IMR-90 (cell line): ENCODE results near the gene NEIL3. TPM values are rescaled to one million over a fixed set of nuclear protein-coding genes. Genes with fewer than 3 reads are reported as not detected.

Experiments
- ATAC-seq: fragments of 200-7000 bp; cut with Tn5 transposase; 2 replicates; pipeline ENCODE4 v1.9.1; 2020; ENCODE audit warnings: low read depth, mild to moderate bottlenecking, moderate library complexity
- BruUV-seq: library from RNA; stranded (reverse); fragments of 400-500 nt; replicated peaks from 2 replicates; lab custom pipeline; 2021; lab: Mats Ljungman, UMichigan
- CTCF ChIA-PET: fragments of 300-600 bp; formaldehyde crosslinking; extraction: SDS; loops from one replicate; lab custom pipeline; 2021; ENCODE audit warnings: antibody characterized with exemption; lab: Yijun Ruan, JAX
- POLR2A ChIA-PET: fragments of 300-600 bp; sonication (Branson Sonifier 250); formaldehyde crosslinking; loops from one replicate; lab custom pipeline; 2022; ENCODE audit warnings: antibody characterized with exemption; ENCODE audit not compliant: unreplicated experiment; lab: Charles Lee
- DNase-seq: peaks from one replicate; pipeline ENCODE4 v3.0.0; 2013
- H2AFZ ChIP-seq: replicated peaks from 2 replicates; pipeline ENCODE3; 2013; ENCODE audit warnings: low read length, mild to moderate bottlenecking; ENCODE audit not compliant: poor library complexity
- H2AK5ac ChIP-seq: 2 replicates; pipeline ENCODE4 v1.6.1; 2013; ENCODE audit warnings: low read depth, low read length, inconsistent platforms
- H2AK9ac ChIP-seq: replicated peaks from 2 replicates; pipeline ENCODE3; 2013; ENCODE audit warnings: mild to moderate bottlenecking, low read depth, low read length, moderate library complexity; ENCODE audit not compliant: poor library complexity
- H2BK120ac ChIP-seq: 2 replicates; pipeline ENCODE4 v1.6.1; 2013; ENCODE audit warnings: low read depth, low read length, inconsistent platforms
- H2BK15ac ChIP-seq: 3 replicates; pipeline ENCODE4 v1.6.1; 2013; ENCODE audit warnings: low read depth, low read length, inconsistent platforms
- H2BK20ac ChIP-seq: 2 replicates; pipeline ENCODE4 v1.6.1; 2013; ENCODE audit warnings: low read depth, mild to moderate bottlenecking, inconsistent platforms, low read length, moderate library complexity
- H2BK5ac ChIP-seq: 2 replicates; pipeline ENCODE4 v1.6.1; 2013; ENCODE audit warnings: mild to moderate bottlenecking, low read depth, low read length, inconsistent platforms; ENCODE audit not compliant: poor library complexity, severe bottlenecking
- H3K14ac ChIP-seq: replicated peaks from 2 replicates; pipeline ENCODE4 v1.6.1; 2013; ENCODE audit warnings: low read depth, low read length, inconsistent platforms
- H3K18ac ChIP-seq: 2 replicates; pipeline ENCODE4 v1.6.1; 2013; ENCODE audit warnings: low read depth, low read length, control low read depth
- H3K23ac ChIP-seq: 2 replicates; pipeline ENCODE4 v1.6.1; 2013; ENCODE audit warnings: low read depth, low read length, inconsistent platforms
- H3K27ac ChIP-seq: 2 replicates; pipeline ENCODE4 v1.5.1; 2013; ENCODE audit warnings: mild to moderate bottlenecking, control low read depth, low read length; ENCODE audit not compliant: insufficient read depth
- H3K27me3 ChIP-seq: 2 replicates; pipeline ENCODE4 v1.6.1; 2013; ENCODE audit warnings: low read length; ENCODE audit not compliant: control insufficient read depth, insufficient read depth
- H3K36me3 ChIP-seq: 2 replicates; pipeline ENCODE4 v1.6.1; 2013; ENCODE audit warnings: low read length, mixed read lengths; ENCODE audit not compliant: control insufficient read depth, insufficient read depth
- H3K4ac ChIP-seq: 2 replicates; pipeline ENCODE4 v1.6.1; 2013; ENCODE audit warnings: low read depth, low read length, inconsistent platforms
- H3K4me1 ChIP-seq: 2 replicates; pipeline ENCODE4 v1.6.1; 2013; ENCODE audit warnings: low read length, mixed read lengths; ENCODE audit not compliant: control insufficient read depth, insufficient read depth
- H3K4me2 ChIP-seq: 2 replicates; pipeline ENCODE4 v1.6.1; 2013; ENCODE audit warnings: low read depth, mild to moderate bottlenecking, control low read depth, low read length, moderate library complexity
- H3K4me3 ChIP-seq: 2 replicates; pipeline ENCODE4 v1.5.1; 2013; ENCODE audit warnings: low read depth, mild to moderate bottlenecking, control low read depth, low read length, moderate library complexity; ENCODE audit not compliant: insufficient read depth
- H3K56ac ChIP-seq: 2 replicates; pipeline ENCODE4 v1.6.1; 2013; ENCODE audit warnings: low read length, inconsistent platforms; ENCODE audit not compliant: insufficient read depth; ENCODE audit errors: extremely low read depth
- H3K79me1 ChIP-seq, 2 experiments: 2 replicates each; pipeline ENCODE4 v1.6.1; 2013; ENCODE audit warnings: low read length in 2 of 2, inconsistent platforms in 1 of 2, low read depth in 1 of 2
- H3K9ac ChIP-seq: 2 replicates; pipeline ENCODE4 v1.6.1; 2013; ENCODE audit warnings: low read depth, low read length, control low read depth
- H3K9me1 ChIP-seq: 2 replicates; pipeline ENCODE4 v1.6.1; 2013; ENCODE audit warnings: low read length, inconsistent platforms; ENCODE audit not compliant: insufficient read depth
- H3K9me3 ChIP-seq: 2 replicates; pipeline ENCODE4 v1.6.1; 2013; ENCODE audit warnings: low read length; ENCODE audit not compliant: control insufficient read depth, insufficient read depth
- H4K20me1 ChIP-seq: 2 replicates; pipeline ENCODE4 v1.6.1; 2013; ENCODE audit warnings: low read length, inconsistent platforms; ENCODE audit not compliant: insufficient read depth
- H4K5ac ChIP-seq: 2 replicates; pipeline ENCODE4 v1.6.1; 2013; ENCODE audit warnings: mild to moderate bottlenecking, low read depth, low read length, control low read depth
- H4K8ac ChIP-seq, 2 experiments: 2 replicates each; pipeline ENCODE4 v1.6.1; 2013; ENCODE audit warnings: low read depth in 2 of 2, low read length in 2 of 2, control low read depth in 1 of 2, inconsistent platforms in 1 of 2
- H4K91ac ChIP-seq: 2 replicates; pipeline ENCODE4 v1.6.1; 2013; ENCODE audit warnings: low read depth, low read length, inconsistent platforms; ENCODE audit not compliant: insufficient read depth
- BHLHE40 ChIP-seq: fragments of 150-350 bp; IDR thresholded peaks from 2 replicates; pipeline ENCODE4 v1.6.1; 2016; ENCODE audit warnings: mild to moderate bottlenecking, low read depth, low read length
- MAZ ChIP-seq: IDR thresholded peaks from 2 replicates; pipeline ENCODE4 v1.6.1; 2012; ENCODE audit warnings: low read depth, mild to moderate bottlenecking, low read length, improper control_type of control experiment, moderate library complexity, borderline replicate concordance
- NFE2L2 ChIP-seq: fragments of 150-350 bp; IDR thresholded peaks from 2 replicates; pipeline ENCODE4 v1.6.1; 2016; ENCODE audit warnings: low read depth, mild to moderate bottlenecking, low read length
- SMC3 ChIP-seq: fragments of 150-350 bp; IDR thresholded peaks from 2 replicates; pipeline ENCODE4 v1.6.1; 2016; ENCODE audit warnings: low read depth, mild to moderate bottlenecking, antibody characterized with exemption, low read length, moderate library complexity
- USF2 ChIP-seq: fragments of 150-350 bp; IDR thresholded peaks from 2 replicates; pipeline ENCODE4 v1.6.1; 2017; ENCODE audit warnings: mild to moderate bottlenecking, antibody characterized with exemption, low read length, low read depth
- WGBS, 2 experiments: methylation state at CpG; one replicate each; pipeline versions ENCODE4 v1.1.5 to v1.1.7; 2013; ENCODE audit warnings: missing lambda C conversion rate in 2 of 2; ENCODE audit not compliant: insufficient read length in 1 of 2; ENCODE audit errors: extremely low coverage in 2 of 2; 5-methylcytosine and 5-hydroxymethylcytosine counted together
- dilution Hi-C: fragments of 300-500 bp; cut with HindIII; formaldehyde crosslinking; loops from one replicate; pipeline ENCODE4 v1.14.3; 2018; ENCODE audit warnings: low sequenced_read_pairs; ENCODE audit not compliant: unreplicated experiment
- in situ Hi-C: fragments of 300-500 bp; cut with MboI; formaldehyde crosslinking; loops from 3 replicates; pipeline ENCODE4 v1.14.3; 2019; ENCODE audit warnings: low sequenced_read_pairs, inconsistent platforms, mixed read lengths
- intact Hi-C: fragments of 100-400 bp; cut with micrococcal nuclease; formaldehyde crosslinking; loops from 2 replicates; pipeline ENCODE4 v1.10.0; 2022
- polyA plus RNA-seq, 3 experiments: library from polyadenylated mRNA; depleted of rRNA; stranded (reverse); fragments of >200 nt; gene quantifications; 2 replicates each; pipeline ENCODE4 v1.2.3, GENCODE V29; 2012; ENCODE audit warnings: low replicate concordance in 1 of 3
- total RNA-seq: library from RNA; depleted of rRNA; stranded (reverse); fragments of >200 nt; gene quantifications from 2 replicates; pipeline ENCODE4 v1.2.3, GENCODE V29; 2012

The NEIL3 gene
- total and polyA plus RNA-seq, 2 of the 4 experiments (the other 2 are of a cell fraction) = 4.4 to 7.9 TPM

GRCh38 chr4:177304094-177304493, 5.6 kb upstream of the NEIL3 start:
- Histone ChIP-seq H2BK5ac (peak overlapping the region; percentile 78), H3K4me1 (peaks cover 11% of the 10 kb centered on the region), H2AFZ (no peak overlapping the region), H4K8ac (no peak overlapping the region), H3K4me3 (no peak overlapping the region), H4K91ac (no peak overlapping the region), H2AK5ac (peak overlapping the region; percentile 51; the same call in 1 of the 2 replicates), H3K18ac (no peak overlapping the region; the same call in 1 of the 2 replicates), H3K23ac (no peak overlapping the region), H2BK15ac (no peak overlapping the region), H3K14ac (no peak overlapping the region), H2BK20ac (no peak overlapping the region), H3K4me2 (no peak overlapping the region), H3K79me1 (no peaks in the 10 kb centered on the region), H2BK120ac (no peak overlapping the region), H2AK9ac (no peak overlapping the region), H3K36me3 (no peaks in the 10 kb centered on the region), H3K4ac (no peak overlapping the region), H3K27ac (no peak overlapping the region), H3K9ac (no peak overlapping the region), H3K27me3 (no peaks in the 10 kb centered on the region), H4K20me1 (no peaks in the 10 kb centered on the region), H3K56ac (no peak overlapping the region), H3K9me1 (peaks cover 5% of the 10 kb centered on the region; the same call in 1 of the 2 replicates), H3K9me3 (no peaks in the 10 kb centered on the region), H4K5ac (no peak overlapping the region)
- no TSS peak for BruUV-seq
- intact Hi-C loops (no loop called here), in situ Hi-C loops (no loop called here), dilution Hi-C loops (no loop called here)
- ATAC-seq (no peak), DNase-seq (peak; percentile 41)
- TF ChIP-seq BHLHE40 = no peak
- TF ChIP-seq USF2 = no peak
- no peak for TF ChIP-seq NFE2L2
- no peak for TF ChIP-seq SMC3
- TF ChIP-seq MAZ = no peak
- POLR2A ChIA-PET = interaction anchor here (0.6 kb wide), 1 partner anchor 400 kb away, joined by 3 read pairs; no protein-coding TSS in a partner anchor
- no CpG with 5 or more reads among the region's 4 CpGs for WGBS, 2 experiments
- CTCF ChIA-PET = no interaction called here
